GM23338 (cell line): Measurements from ENCODE around the gene SCP2. TPM values are rescaled to one million over a fixed set of nuclear protein-coding genes. Genes with fewer than 3 reads are reported as not detected.

Experiments
- ATAC-seq: fragments of 200-7000 bp; cut with Tn5 transposase; 3 replicates; pipeline ENCODE4 v1.9.1; 2020
- DNase-seq: peaks from one replicate; pipeline ENCODE4 v3.0.0-alpha.2; 2015; ENCODE audit warnings: low spot score
- H2AFZ ChIP-seq: fragments of 200-600 bp; sonication (generic); 2 replicates; pipeline ENCODE4 v1.8.0; 2016; ENCODE audit warnings: antibody characterized with exemption, mild to moderate bottlenecking, moderate library complexity
- H3F3A ChIP-seq: fragments of 200-600 bp; sonication (generic); replicated peaks from 2 replicates; pipeline ENCODE4 v1.8.0; 2017; ENCODE audit warnings: antibody characterized with exemption, mixed run types, low read depth
- H3K27ac ChIP-seq: fragments of 200-600 bp; sonication (generic); 2 replicates; pipeline ENCODE4 v1.6.1; 2016; ENCODE audit warnings: low read depth
- H3K27me3 ChIP-seq: fragments of 200-600 bp; sonication (generic); 2 replicates; pipeline ENCODE4 v1.8.0; 2016; ENCODE audit warnings: mild to moderate bottlenecking, mixed run types, moderate library complexity; ENCODE audit not compliant: insufficient read depth
- H3K36me3 ChIP-seq: fragments of 200-600 bp; sonication (generic); 2 replicates; pipeline ENCODE4 v1.8.0; 2016; ENCODE audit warnings: mild to moderate bottlenecking; ENCODE audit not compliant: insufficient read depth
- H3K4me1 ChIP-seq: fragments of 200-600 bp; sonication (generic); 2 replicates; pipeline ENCODE4 v1.8.0; 2016; ENCODE audit warnings: mild to moderate bottlenecking, moderate library complexity; ENCODE audit not compliant: insufficient read depth
- H3K4me2 ChIP-seq: fragments of 200-600 bp; sonication (generic); 2 replicates; pipeline ENCODE4 v1.7.1; 2017; ENCODE audit warnings: mixed run types
- H3K4me3 ChIP-seq: fragments of 200-600 bp; sonication (generic); 2 replicates; pipeline ENCODE4 v1.6.1; 2016; ENCODE audit warnings: mixed run types
- H3K79me2 ChIP-seq: fragments of 200-600 bp; sonication (generic); replicated peaks from 2 replicates; pipeline ENCODE4 v1.8.0; 2017; ENCODE audit warnings: mild to moderate bottlenecking; ENCODE audit not compliant: insufficient read depth
- H3K9me2 ChIP-seq: fragments of 200-600 bp; sonication (generic); 2 replicates; pipeline ENCODE4 v1.8.0; 2017; ENCODE audit not compliant: insufficient read depth
- H4K20me1 ChIP-seq: fragments of 200-600 bp; sonication (generic); replicated peaks from 2 replicates; pipeline ENCODE4 v1.8.0; 2017; ENCODE audit warnings: mild to moderate bottlenecking; ENCODE audit not compliant: insufficient read depth
- H3K27ac Mint-ChIP-seq: 2 replicates; pipeline ENCODE4 v1.8.0; 2020; ENCODE audit warnings: inconsistent platforms, mild to moderate bottlenecking, moderate library complexity, mixed read lengths
- H3K27me3 Mint-ChIP-seq: 3 replicates; pipeline ENCODE4 v1.8.0; 2022; ENCODE audit warnings: low read depth, mild to moderate bottlenecking, moderate library complexity, mixed read lengths, inconsistent platforms; ENCODE audit not compliant: insufficient read depth, poor library complexity
- H3K36me3 Mint-ChIP-seq: 3 replicates; pipeline ENCODE4 v1.8.0; 2021; ENCODE audit warnings: low read depth, mild to moderate bottlenecking, inconsistent platforms, moderate library complexity, mixed read lengths
- H3K4me1 Mint-ChIP-seq: 3 replicates; pipeline ENCODE4 v1.8.0; 2020; ENCODE audit warnings: mild to moderate bottlenecking, inconsistent platforms, mixed read lengths
- H3K4me3 Mint-ChIP-seq: 3 replicates; pipeline ENCODE4 v1.8.0; 2021; ENCODE audit warnings: moderate library complexity, mild to moderate bottlenecking, inconsistent platforms, mixed read lengths
- H3K9me3 Mint-ChIP-seq: 3 replicates; pipeline ENCODE4 v1.8.0; 2020; ENCODE audit warnings: moderate library complexity, mild to moderate bottlenecking, inconsistent platforms, mixed read lengths
- CREB1 ChIP-seq: fragments of 250-450 bp; sonication (Bioruptor Pico); IDR thresholded peaks from 2 replicates; pipeline ENCODE4 v1.5.0; 2020; ENCODE audit warnings: low read depth, mild to moderate bottlenecking, moderate library complexity
- ETS1 ChIP-seq: IDR thresholded peaks from 2 replicates; pipeline ENCODE4 v1.6.1; 2016; ENCODE audit warnings: antibody characterized with exemption
- EZH2 ChIP-seq: fragments of 200-600 bp; sonication (generic); IDR thresholded peaks from one replicate; pipeline ENCODE4 v1.8.0; 2017; ENCODE audit warnings: antibody characterized with exemption, mild to moderate bottlenecking, low read depth; ENCODE audit not compliant: unreplicated experiment
- EZH2phosphoT487 ChIP-seq: fragments of 200-600 bp; sonication (generic); IDR thresholded peaks from one replicate; pipeline ENCODE4 v1.8.1; 2018; ENCODE audit warnings: antibody characterized with exemption; ENCODE audit not compliant: unreplicated experiment
- JUNB ChIP-seq: IDR thresholded peaks from one replicate; pipeline ENCODE4 v1.6.1; 2016; ENCODE audit warnings: antibody characterized with exemption; ENCODE audit not compliant: unreplicated experiment
- NANOG ChIP-seq: IDR thresholded peaks from 2 replicates; pipeline ENCODE4 v1.6.1; 2016; ENCODE audit warnings: antibody characterized with exemption, borderline replicate concordance
- POLR2AphosphoS5 ChIP-seq: IDR thresholded peaks from 2 replicates; pipeline ENCODE4 v1.6.1; 2016; ENCODE audit warnings: antibody characterized with exemption, low read depth
- REST ChIP-seq: IDR thresholded peaks from one replicate; pipeline ENCODE4 v1.6.1; 2018; ENCODE audit warnings: antibody characterized with exemption; ENCODE audit not compliant: unreplicated experiment
- STAT1 ChIP-seq: IDR thresholded peaks from one replicate; pipeline ENCODE4 v1.6.1; 2016; ENCODE audit warnings: antibody characterized with exemption; ENCODE audit not compliant: unreplicated experiment
- ZNF114 ChIP-seq: fragments of 250-450 bp; sonication (Bioruptor Pico); IDR thresholded peaks from 2 replicates; pipeline ENCODE4 v1.5.0; 2020; ENCODE audit warnings: mild to moderate bottlenecking, moderate library complexity
- ZNF331 ChIP-seq: fragments of 250-450 bp; sonication (Bioruptor Pico); IDR thresholded peaks from 2 replicates; pipeline ENCODE4 v1.5.0; 2020; ENCODE audit warnings: low read depth, mild to moderate bottlenecking, moderate library complexity
- polyA plus RNA-seq: library from polyadenylated mRNA; unstranded; fragments of >200 nt; fragmentation: Nextera tagmentation; extraction: Ambion mirVana; gene quantifications from 2 replicates; pipeline ENCODE4 v1.2.1, GENCODE V29; 2016
- total RNA-seq: library from RNA; depleted of rRNA; stranded (reverse); fragments of >200 nt; shearing (Covaris generic); gene quantifications from 2 replicates; pipeline ENCODE4 v1.2.3, GENCODE V29; 2014
- TF ChIP-seq, protein P1 (sequence below): fragments of 250-450 bp; sonication (Bioruptor Pico); IDR thresholded peaks from 2 replicates; pipeline ENCODE4 v1.5.0; 2020; ENCODE audit warnings: mild to moderate bottlenecking, moderate library complexity
- TF ChIP-seq, protein P2 (sequence below), 2 experiments: fragments of 200-600 bp in 1 of 2; sonication (generic) in 1 of 2; conservative IDR thresholded peaks; 2 replicates each; pipeline versions ENCODE4 v1.5.1 to v1.6.1; 2016 to 2017; ENCODE audit warnings: antibody characterized with exemption in 2 of 2, low read depth in 2 of 2, mild to moderate bottlenecking in 2 of 2, moderate library complexity in 1 of 2

SCP2 gene
- total and polyA plus RNA-seq, 2 experiments from 2014 or later: 66.3 to 116 TPM

GRCh38 chr1:53076721-53077598, 149.9 kb downstream of the SCP2 start:
- Histone ChIP-seq H3K36me3 (no peaks in the 10 kb centered on the region), H4K20me1 (no peaks in the 10 kb centered on the region), H3K79me2 (no peaks in the 10 kb centered on the region), H3K4me1 (no peaks in the 10 kb centered on the region), H3K4me2 (no peak overlapping the region), H2AFZ (no peak overlapping the region), H3F3A (no peaks in the 10 kb centered on the region), H3K9me2 (no peaks in the 10 kb centered on the region), H3K27ac (no peak overlapping the region), H3K27me3 (no peaks in the 10 kb centered on the region), H3K4me3 (no peak overlapping the region)
- Mint-ChIP-seq H3K36me3 (no peaks in the 10 kb centered on the region), H3K4me1 (peaks cover 8% of the 10 kb centered on the region), H3K27me3 (peaks cover 7% of the 10 kb centered on the region), H3K4me3 (no peak overlapping the region), H3K27ac (no peak overlapping the region), H3K9me3 (no peaks in the 10 kb centered on the region; the same call in 2 of the 3 replicates)
- TF ChIP-seq EZH2 (no peak), POLR2AphosphoS5 (no peak), ZNF331 (no peak), EZH2phosphoT487 (no peak), JUNB (no peak), ZNF114 (CRISPR knock-in tag) (no peak), NANOG (no peak), STAT1 (no peak), ETS1 (no peak), REST (no peak), CREB1 (no peak)
- TF ChIP-seq, protein P1, sequence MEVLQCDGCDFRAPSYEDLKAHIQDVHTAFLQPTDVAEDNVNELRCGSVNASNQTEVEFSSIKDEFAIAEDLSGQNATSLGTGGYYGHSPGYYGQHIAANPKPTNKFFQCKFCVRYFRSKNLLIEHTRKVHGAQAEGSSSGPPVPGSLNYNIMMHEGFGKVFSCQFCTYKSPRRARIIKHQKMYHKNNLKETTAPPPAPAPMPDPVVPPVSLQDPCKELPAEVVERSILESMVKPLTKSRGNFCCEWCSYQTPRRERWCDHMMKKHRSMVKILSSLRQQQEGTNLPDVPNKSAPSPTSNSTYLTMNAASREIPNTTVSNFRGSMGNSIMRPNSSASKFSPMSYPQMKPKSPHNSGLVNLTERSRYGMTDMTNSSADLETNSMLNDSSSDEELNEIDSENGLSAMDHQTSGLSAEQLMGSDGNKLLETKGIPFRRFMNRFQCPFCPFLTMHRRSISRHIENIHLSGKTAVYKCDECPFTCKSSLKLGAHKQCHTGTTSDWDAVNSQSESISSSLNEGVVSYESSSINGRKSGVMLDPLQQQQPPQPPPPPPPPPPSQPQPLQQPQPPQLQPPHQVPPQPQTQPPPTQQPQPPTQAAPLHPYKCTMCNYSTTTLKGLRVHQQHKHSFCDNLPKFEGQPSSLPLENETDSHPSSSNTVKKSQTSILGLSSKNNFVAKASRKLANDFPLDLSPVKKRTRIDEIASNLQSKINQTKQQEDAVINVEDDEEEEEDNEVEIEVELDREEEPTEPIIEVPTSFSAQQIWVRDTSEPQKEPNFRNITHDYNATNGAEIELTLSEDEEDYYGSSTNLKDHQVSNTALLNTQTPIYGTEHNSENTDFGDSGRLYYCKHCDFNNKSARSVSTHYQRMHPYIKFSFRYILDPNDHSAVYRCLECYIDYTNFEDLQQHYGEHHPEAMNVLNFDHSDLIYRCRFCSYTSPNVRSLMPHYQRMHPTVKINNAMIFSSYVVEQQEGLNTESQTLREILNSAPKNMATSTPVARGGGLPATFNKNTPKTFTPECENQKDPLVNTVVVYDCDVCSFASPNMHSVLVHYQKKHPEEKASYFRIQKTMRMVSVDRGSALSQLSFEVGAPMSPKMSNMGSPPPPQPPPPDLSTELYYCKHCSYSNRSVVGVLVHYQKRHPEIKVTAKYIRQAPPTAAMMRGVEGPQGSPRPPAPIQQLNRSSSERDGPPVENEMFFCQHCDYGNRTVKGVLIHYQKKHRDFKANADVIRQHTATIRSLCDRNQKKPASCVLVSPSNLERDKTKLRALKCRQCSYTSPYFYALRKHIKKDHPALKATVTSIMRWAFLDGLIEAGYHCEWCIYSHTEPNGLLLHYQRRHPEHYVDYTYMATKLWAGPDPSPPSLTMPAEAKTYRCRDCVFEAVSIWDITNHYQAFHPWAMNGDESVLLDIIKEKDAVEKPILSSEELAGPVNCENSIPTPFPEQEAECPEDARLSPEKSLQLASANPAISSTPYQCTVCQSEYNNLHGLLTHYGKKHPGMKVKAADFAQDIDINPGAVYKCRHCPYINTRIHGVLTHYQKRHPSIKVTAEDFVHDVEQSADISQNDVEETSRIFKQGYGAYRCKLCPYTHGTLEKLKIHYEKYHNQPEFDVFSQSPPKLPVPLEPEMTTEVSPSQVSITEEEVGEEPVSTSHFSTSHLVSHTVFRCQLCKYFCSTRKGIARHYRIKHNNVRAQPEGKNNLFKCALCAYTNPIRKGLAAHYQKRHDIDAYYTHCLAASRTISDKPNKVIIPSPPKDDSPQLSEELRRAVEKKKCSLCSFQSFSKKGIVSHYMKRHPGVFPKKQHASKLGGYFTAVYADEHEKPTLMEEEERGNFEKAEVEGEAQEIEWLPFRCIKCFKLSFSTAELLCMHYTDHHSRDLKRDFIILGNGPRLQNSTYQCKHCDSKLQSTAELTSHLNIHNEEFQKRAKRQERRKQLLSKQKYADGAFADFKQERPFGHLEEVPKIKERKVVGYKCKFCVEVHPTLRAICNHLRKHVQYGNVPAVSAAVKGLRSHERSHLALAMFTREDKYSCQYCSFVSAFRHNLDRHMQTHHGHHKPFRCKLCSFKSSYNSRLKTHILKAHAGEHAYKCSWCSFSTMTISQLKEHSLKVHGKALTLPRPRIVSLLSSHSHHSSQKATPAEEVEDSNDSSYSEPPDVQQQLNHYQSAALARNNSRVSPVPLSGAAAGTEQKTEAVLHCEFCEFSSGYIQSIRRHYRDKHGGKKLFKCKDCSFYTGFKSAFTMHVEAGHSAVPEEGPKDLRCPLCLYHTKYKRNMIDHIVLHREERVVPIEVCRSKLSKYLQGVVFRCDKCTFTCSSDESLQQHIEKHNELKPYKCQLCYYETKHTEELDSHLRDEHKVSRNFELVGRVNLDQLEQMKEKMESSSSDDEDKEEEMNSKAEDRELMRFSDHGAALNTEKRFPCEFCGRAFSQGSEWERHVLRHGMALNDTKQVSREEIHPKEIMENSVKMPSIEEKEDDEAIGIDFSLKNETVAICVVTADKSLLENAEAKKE (CRISPR knock-in tag): no peak
- TF ChIP-seq, protein P2, sequence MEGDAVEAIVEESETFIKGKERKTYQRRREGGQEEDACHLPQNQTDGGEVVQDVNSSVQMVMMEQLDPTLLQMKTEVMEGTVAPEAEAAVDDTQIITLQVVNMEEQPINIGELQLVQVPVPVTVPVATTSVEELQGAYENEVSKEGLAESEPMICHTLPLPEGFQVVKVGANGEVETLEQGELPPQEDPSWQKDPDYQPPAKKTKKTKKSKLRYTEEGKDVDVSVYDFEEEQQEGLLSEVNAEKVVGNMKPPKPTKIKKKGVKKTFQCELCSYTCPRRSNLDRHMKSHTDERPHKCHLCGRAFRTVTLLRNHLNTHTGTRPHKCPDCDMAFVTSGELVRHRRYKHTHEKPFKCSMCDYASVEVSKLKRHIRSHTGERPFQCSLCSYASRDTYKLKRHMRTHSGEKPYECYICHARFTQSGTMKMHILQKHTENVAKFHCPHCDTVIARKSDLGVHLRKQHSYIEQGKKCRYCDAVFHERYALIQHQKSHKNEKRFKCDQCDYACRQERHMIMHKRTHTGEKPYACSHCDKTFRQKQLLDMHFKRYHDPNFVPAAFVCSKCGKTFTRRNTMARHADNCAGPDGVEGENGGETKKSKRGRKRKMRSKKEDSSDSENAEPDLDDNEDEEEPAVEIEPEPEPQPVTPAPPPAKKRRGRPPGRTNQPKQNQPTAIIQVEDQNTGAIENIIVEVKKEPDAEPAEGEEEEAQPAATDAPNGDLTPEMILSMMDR (conservative IDR thresholded peaks at IDR 0.05; ENCODE audit: low read depth in 2 of 2): no peak
- DNase-seq: no peak
- ATAC-seq: no peak
